ENCODE data around the gene DEDD2.
A peak's percentile ranks its signal among the peaks of the same experiment; 100 is the strongest.

DEDD2 gene

GRCh38 chr19:42175952-42176648, 41.4 kb downstream of the DEDD2 start:
- Histone ChIP-seq H3K4me3 (peak overlapping the region; percentile 53), H3K4me2 (peak overlapping the region; percentile 71), H3K27me3 (peaks cover 74% of the 10 kb centered on the region), H3K36me3 (no peaks in the 10 kb centered on the region), H3K9ac (no peak overlapping the region), H3K4me1 (peaks cover 22% of the 10 kb centered on the region), H3K27ac (no peak overlapping the region), H4K20me1 (peaks cover 45% of the 10 kb centered on the region), H3K9me3 (no peaks in the 10 kb centered on the region)
- no peak for TF ChIP-seq Cebpa-rat (IDR thresholded peaks at IDR 0.05)

- TF ChIP-seq Cebpa-rat (IDR thresholded peaks at IDR 0.05) = no peak
- no peak overlapping the region for H3K9ac ChIP-seq
- peaks cover 70% of the 10 kb centered on the region for H3K27me3 ChIP-seq
- no peak overlapping the region for H3K4me3 ChIP-seq
- H3K27ac ChIP-seq = no peak overlapping the region
- H3K36me3 ChIP-seq = no peaks in the 10 kb centered on the region
- H3K4me1 ChIP-seq = peaks cover 22% of the 10 kb centered on the region
- peaks cover 45% of the 10 kb centered on the region for H4K20me1 ChIP-seq
- H3K9me3 ChIP-seq = no peaks in the 10 kb centered on the region
- no peak overlapping the region for H3K4me2 ChIP-seq
Observed at GRCh38 chr19:42174958-42175734, 42.3 kb downstream of the DEDD2 start.

DNA sequence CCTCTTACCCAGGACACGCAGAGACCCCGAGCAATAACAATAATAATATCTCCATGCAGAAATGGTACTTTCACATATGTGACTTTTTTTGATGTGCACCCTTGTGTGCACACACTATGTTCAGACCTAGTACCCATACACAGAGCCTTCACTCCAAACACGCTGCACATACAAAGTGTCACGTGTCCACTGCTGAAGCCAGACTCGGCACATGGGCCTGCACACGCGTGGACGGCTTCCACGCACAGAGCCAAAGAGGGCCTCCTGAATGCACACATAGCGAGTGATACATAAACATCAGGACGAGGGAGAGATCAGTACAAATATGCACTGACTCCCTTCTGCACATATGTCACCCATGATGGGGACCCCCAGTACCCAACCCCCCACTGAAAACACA, 43.3 kb downstream of the DEDD2 start:
- Histone ChIP-seq H3K4me1 (peaks cover 18% of the 10 kb centered on the region), H3K9ac (no peak overlapping the region), H4K20me1 (peaks cover 45% of the 10 kb centered on the region), H3K9me3 (no peaks in the 10 kb centered on the region), H3K4me3 (no peak overlapping the region), H3K27me3 (peaks cover 61% of the 10 kb centered on the region), H3K4me2 (no peak overlapping the region), H3K27ac (no peak overlapping the region), H3K36me3 (no peaks in the 10 kb centered on the region)
- no peak for TF ChIP-seq Cebpa-rat (IDR thresholded peaks at IDR 0.05)

- no peak overlapping the region for H3K9ac ChIP-seq
- H3K9me3 ChIP-seq = no peaks in the 10 kb centered on the region
- no peak for TF ChIP-seq Cebpa-rat (IDR thresholded peaks at IDR 0.05)
- H3K27me3 ChIP-seq = peaks cover 56% of the 10 kb centered on the region
- no peaks in the 10 kb centered on the region for H3K36me3 ChIP-seq
- no peak overlapping the region for H3K27ac ChIP-seq
- no peak overlapping the region for H3K4me2 ChIP-seq
- H4K20me1 ChIP-seq = peaks cover 45% of the 10 kb centered on the region
- H3K4me1 ChIP-seq = peaks cover 18% of the 10 kb centered on the region
- H3K4me3 ChIP-seq = no peak overlapping the region
Observed at GRCh38 chr19:42173695-42174094, 43.8 kb downstream of the DEDD2 start.

DNA sequence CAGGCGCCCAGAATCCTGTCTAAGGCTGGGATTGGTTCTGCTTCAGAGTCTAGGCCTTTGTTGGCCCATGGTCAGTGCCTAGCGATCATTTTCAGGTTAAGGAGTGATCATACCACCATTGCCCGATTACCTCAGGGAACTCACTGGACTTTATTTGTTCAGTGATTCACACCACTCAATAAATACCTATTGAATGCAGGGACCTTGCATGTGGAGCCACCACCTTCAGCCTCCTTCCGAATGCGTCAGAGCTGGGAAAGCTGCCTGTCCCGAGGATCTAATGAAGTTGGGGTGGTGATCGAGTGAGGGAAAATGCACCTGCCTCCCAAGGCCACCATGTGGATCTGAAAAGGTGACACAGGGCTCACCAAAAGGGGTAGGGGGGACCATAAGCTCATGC, 45.2 kb downstream of the DEDD2 start:
- Histone ChIP-seq H3K27me3 (peaks cover 42% of the 10 kb centered on the region), H4K20me1 (peaks cover 36% of the 10 kb centered on the region), H3K4me3 (no peak overlapping the region), H3K4me1 (peaks cover 11% of the 10 kb centered on the region), H3K4me2 (no peak overlapping the region), H3K9ac (no peak overlapping the region), H3K36me3 (no peaks in the 10 kb centered on the region), H3K9me3 (no peaks in the 10 kb centered on the region), H3K27ac (no peak overlapping the region)
- TF ChIP-seq Cebpa-rat (IDR thresholded peaks at IDR 0.05) = no peak

- peaks cover 29% of the 10 kb centered on the region for H3K27me3 ChIP-seq
- no peaks in the 10 kb centered on the region for H3K4me1 ChIP-seq
- no peak overlapping the region for H3K27ac ChIP-seq
- no peak overlapping the region for H3K9ac ChIP-seq
- TF ChIP-seq Cebpa-rat (IDR thresholded peaks at IDR 0.05) = no peak
- H3K4me3 ChIP-seq = no peak overlapping the region
- no peaks in the 10 kb centered on the region for H3K36me3 ChIP-seq
- H4K20me1 ChIP-seq = peaks cover 26% of the 10 kb centered on the region
- H3K4me2 ChIP-seq = no peak overlapping the region
- H3K9me3 ChIP-seq = no peaks in the 10 kb centered on the region
Observed at GRCh38 chr19:42170715-42171114, 46.8 kb downstream of the DEDD2 start.

DNA sequence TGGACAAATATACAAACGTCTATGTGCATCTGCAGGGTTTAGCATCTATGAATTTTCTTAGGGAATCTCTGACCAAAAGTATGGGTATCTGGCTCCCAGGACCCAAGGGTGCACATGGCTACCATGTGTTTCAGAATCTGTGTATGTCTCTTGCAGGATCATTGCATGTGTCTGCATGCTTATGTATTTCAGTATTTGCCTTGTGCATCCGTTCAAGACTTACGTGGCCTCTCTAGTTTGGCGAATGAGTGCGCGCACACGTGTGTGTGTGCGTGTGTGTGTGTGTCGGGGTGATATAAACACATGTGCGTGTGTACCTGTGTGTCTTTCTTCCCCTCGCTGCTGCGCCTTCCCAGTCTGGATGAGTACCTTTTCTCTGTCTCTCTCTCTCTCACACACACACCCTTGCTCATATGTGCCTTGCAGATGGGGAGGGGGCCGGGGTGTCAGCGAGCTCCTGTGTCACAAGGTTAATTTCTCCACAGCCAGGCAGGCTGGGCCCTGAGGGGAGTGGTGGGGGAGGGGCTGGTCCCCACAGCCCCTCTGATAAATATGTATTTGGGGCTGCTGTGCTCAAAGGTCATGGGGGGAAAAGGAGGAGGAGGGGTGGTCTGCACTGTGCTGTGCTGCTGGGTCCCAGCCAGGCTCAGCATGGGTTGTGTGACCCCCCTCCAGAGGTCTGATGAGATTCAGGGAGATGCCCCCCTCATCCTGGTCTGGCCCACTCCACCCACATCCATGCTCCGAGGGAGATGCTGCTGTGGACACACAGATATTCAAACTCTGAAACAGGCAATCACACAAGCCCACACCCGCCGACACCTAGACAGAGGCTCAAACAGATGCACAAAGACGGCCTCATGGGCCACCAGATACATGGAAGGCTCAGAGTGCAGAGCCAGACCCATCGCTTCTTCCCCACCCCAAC, 47.7 kb downstream of the DEDD2 start:
- no peaks in the 10 kb centered on the region for H3K4me1 ChIP-seq
- no peaks in the 10 kb centered on the region for H3K36me3 ChIP-seq
- H3K4me2 ChIP-seq = no peak overlapping the region
- no peak for TF ChIP-seq Cebpa-rat (IDR thresholded peaks at IDR 0.05)
- H3K4me3 ChIP-seq = no peak overlapping the region
- H3K9me3 ChIP-seq = no peaks in the 10 kb centered on the region
- H3K27me3 ChIP-seq = peaks cover 19% of the 10 kb centered on the region
- H3K27ac ChIP-seq = no peak overlapping the region
- H4K20me1 ChIP-seq = peaks cover 16% of the 10 kb centered on the region; the same call in 1 of the 2 replicates
- H3K9ac ChIP-seq = no peak overlapping the region

DNA sequence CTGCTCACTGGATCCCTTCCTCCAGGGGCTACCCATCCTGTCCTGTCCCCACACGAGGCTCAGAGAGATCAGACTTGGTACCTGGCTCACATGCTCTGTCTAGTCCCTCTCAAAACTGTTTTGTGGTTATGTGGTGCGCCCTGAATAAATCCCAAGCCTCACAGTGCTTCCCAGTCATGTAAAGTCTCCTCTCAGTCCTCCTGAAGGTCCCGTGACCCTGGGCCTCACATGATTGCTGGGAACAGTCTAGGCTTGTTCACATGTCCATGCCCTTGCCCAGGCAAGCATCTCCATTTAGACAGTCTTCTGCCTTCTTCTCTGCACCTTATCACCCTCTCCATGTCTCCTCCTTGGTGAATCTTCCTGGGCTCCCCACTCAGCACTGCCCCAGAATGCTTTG, 49.3 kb downstream of the DEDD2 start:
- no peaks in the 10 kb centered on the region for H3K4me1 ChIP-seq
- no peak overlapping the region for H3K27ac ChIP-seq
- no peak overlapping the region for H3K4me3 ChIP-seq
- no peak overlapping the region for H3K9ac ChIP-seq
- no peak overlapping the region for H3K4me2 ChIP-seq
- 0 out of 2 replicates have a peak, but pooled peaks cover 5% of the 10 kb centered on the region for H3K27me3 ChIP-seq
- H3K9me3 ChIP-seq = no peaks in the 10 kb centered on the region
- peaks cover 9% of the 10 kb centered on the region; the same call in 1 of the 2 replicates for H4K20me1 ChIP-seq
- H3K36me3 ChIP-seq = no peaks in the 10 kb centered on the region
- TF ChIP-seq Cebpa-rat (IDR thresholded peaks at IDR 0.05) = no peak

- Histone ChIP-seq H3K9me3 (no peaks in the 10 kb centered on the region), H4K20me1 (no peaks in the 10 kb centered on the region), H3K4me2 (no peak overlapping the region), H3K9ac (no peak overlapping the region), H3K4me3 (no peak overlapping the region), H3K4me1 (no peaks in the 10 kb centered on the region), H3K27ac (no peak overlapping the region), H3K36me3 (no peaks in the 10 kb centered on the region), H3K27me3 (0 out of 2 replicates have a peak, but pooled peaks cover 3% of the 10 kb centered on the region)
- no peak for TF ChIP-seq Cebpa-rat (IDR thresholded peaks at IDR 0.05)
Observed at GRCh38 chr19:42166316-42166715, 51.2 kb downstream of the DEDD2 start.
